Measurements from ENCODE around the gene KDM4C. TPM values are rescaled to one million over a fixed set of nuclear protein-coding genes. Genes with fewer than 3 reads are reported as not detected.

The KDM4C gene
- polyA plus RNA-seq, 2 of the 4 experiments (the other 2 are of a cell fraction): 9.6 to 15.6 TPM

DNA sequence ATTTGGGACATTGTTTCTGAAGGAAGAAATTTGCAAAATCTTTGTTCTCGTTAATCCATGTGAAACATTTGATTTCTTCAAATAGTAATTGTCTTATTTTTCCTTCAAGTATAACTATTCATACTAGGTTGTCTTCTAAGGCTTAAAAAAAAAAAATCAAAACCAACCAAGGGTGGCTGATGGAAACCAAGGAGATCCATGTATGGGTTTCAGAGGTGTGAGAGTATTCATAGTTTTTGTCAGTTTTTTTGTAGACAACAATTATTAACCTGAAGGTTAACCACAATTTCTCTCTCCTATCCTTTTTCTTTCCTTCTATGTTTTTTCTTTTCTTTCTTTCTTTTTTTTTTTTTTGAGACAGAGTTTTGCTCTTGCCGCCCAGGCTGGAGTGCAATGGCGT, 35.4 kb downstream of the KDM4C start:
- DNase-seq (ENCODE audit: low read depth in 1 of 2, low spot score in 1 of 2) (no peak), ATAC-seq (no peak), FAIRE-seq (no peak)
- H3K4me3 ChIP-seq: no peak overlapping the region
- WGBS (ENCODE audit: missing lambda C conversion rate): 99% methylated on average over 3 of the region's 3 CpGs
- peaks cover 20% of the 10 kb centered on the region for H3K4me1 ChIP-seq
- no peaks in the 10 kb centered on the region for H3K9me3 ChIP-seq
- no peak for TF ChIP-seq HMGXB4 (CRISPR knock-in tag; IDR thresholded peaks at IDR 0.05; ENCODE audit: borderline replicate concordance)
- no peak for TF ChIP-seq RFX5 (IDR thresholded peaks at IDR 0.05)
- TF ChIP-seq FOSB (CRISPR knock-in tag; IDR thresholded peaks at IDR 0.05): no peak
- no peak for TF ChIP-seq FOXS1 (CRISPR knock-in tag; IDR thresholded peaks at IDR 0.05)
- no peak for TF ChIP-seq TFCP2L1 (CRISPR knock-in tag; IDR thresholded peaks at IDR 0.05)
- no peak for TF ChIP-seq RARB (CRISPR knock-in tag; IDR thresholded peaks at IDR 0.05)
- no peak for TF ChIP-seq MAFK (IDR thresholded peaks at IDR 0.05; ENCODE audit: partially characterized antibody)
- no peak for TF ChIP-seq BHLHE40 (IDR thresholded peaks at IDR 0.05; ENCODE audit: low read depth, low read length)
- CTCF ChIA-PET: no interaction called here
- POLR2A ChIA-PET: no interaction called here
- no peak overlapping the region for H3K4me2 ChIP-seq
- no peak overlapping the region for H3K27ac ChIP-seq

- WGBS (ENCODE audit: missing lambda C conversion rate): 93% methylated on average over 1 of the region's 1 CpG
- H3K4me2 ChIP-seq: no peak overlapping the region
- ATAC-seq: no peak
- TF ChIP-seq FOXS1 (CRISPR knock-in tag; IDR thresholded peaks at IDR 0.05) (no peak), RCOR1 (IDR thresholded peaks at IDR 0.05; ENCODE audit: low read depth, low read length) (no peak), HOXB13 (CRISPR knock-in tag; IDR thresholded peaks at IDR 0.05; ENCODE audit: low read depth) (no peak), POLR2AphosphoS2 (conservative IDR thresholded peaks at IDR 0.05; ENCODE audit: low read length) (no peak)
- no peaks in the 10 kb centered on the region for H3K9me3 ChIP-seq
- DNase-seq (ENCODE audit: low read depth in 1 of 2, low spot score in 1 of 2): no peak
- CTCF ChIA-PET: no interaction called here
- H3K4me1 ChIP-seq: peaks cover 8% of the 10 kb centered on the region
- H3K27ac ChIP-seq: peak overlapping the region in 1 of 2 experiments; percentile 32; a peak in 1 of 6 replicates
- no peak overlapping the region for H3K4me3 ChIP-seq
- no peak for FAIRE-seq
- POLR2A ChIA-PET: no interaction called here
Observed at GRCh38 chr9:6794936-6795335, 37.2 kb downstream of the KDM4C start.

DNA sequence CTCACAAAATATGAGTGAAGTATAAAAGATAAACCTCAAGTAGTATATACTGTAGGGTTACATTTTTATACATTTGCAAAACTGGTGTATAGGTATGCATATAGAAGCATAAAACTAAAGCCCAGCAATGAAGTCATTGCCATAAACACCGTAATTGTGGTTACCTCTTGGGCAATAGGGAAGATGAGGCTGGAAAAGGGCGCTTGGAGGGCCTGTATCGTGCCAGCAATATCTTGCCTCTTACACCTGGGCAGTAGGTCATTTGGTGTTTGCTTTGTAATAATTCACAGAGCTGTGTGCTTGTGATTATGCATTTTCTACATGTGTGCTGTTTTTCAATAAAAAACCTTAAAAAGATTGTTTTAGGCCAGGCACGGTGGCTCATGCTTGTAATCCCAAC, 45.2 kb downstream of the KDM4C start:
- ChIA-PET POLR2A (no interaction called here), CTCF (interaction anchor here (1.5 kb wide), 1 partner anchor 24 kb away, joined by 5 read pairs; no protein-coding TSS in a partner anchor)
- no peak for DNase-seq (ENCODE audit: low read depth in 1 of 2, low spot score in 1 of 2)
- 95% methylated on average over 4 of the region's 4 CpGs for WGBS (ENCODE audit: missing lambda C conversion rate)
- no peaks in the 10 kb centered on the region for H3K9me3 ChIP-seq
- no peak overlapping the region for H3K27ac ChIP-seq
- TF ChIP-seq CHD4 (IDR thresholded peaks at IDR 0.05; ENCODE audit: borderline replicate concordance) (no peak), FOXS1 (CRISPR knock-in tag; IDR thresholded peaks at IDR 0.05) (no peak), JUNB (IDR thresholded peaks at IDR 0.05) (no peak), ZSCAN20 (CRISPR knock-in tag; IDR thresholded peaks at IDR 0.05) (no peak), REST (IDR thresholded peaks at IDR 0.05) (no peak), HOXB5 (CRISPR knock-in tag; IDR thresholded peaks at IDR 0.05) (no peak), RAD21 (conservative IDR thresholded peaks at IDR 0.05 in 1 of 2, IDR thresholded peaks at IDR 0.05 in 1 of 2) (no peak), ZNF302 (CRISPR knock-in tag; IDR thresholded peaks at IDR 0.05) (no peak), ATOH8 (CRISPR knock-in tag; IDR thresholded peaks at IDR 0.05; ENCODE audit: low read depth) (no peak), EHMT2 (IDR thresholded peaks at IDR 0.05; ENCODE audit: low read depth) (no peak), GATA3 (IDR thresholded peaks at IDR 0.05; ENCODE audit: borderline replicate concordance) (no peak), FOSB (CRISPR knock-in tag; IDR thresholded peaks at IDR 0.05) (no peak), CBX2 (IDR thresholded peaks at IDR 0.05; ENCODE audit: borderline replicate concordance, low read depth) (no peak), RARB (CRISPR knock-in tag; IDR thresholded peaks at IDR 0.05) (no peak), HMGXB4 (CRISPR knock-in tag; IDR thresholded peaks at IDR 0.05; ENCODE audit: borderline replicate concordance) (no peak)
- TF ChIP-seq, protein P1, sequence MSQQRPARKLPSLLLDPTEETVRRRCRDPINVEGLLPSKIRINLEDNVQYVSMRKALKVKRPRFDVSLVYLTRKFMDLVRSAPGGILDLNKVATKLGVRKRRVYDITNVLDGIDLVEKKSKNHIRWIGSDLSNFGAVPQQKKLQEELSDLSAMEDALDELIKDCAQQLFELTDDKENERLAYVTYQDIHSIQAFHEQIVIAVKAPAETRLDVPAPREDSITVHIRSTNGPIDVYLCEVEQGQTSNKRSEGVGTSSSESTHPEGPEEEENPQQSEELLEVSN (IDR thresholded peaks at IDR 0.05; ENCODE audit: borderline replicate concordance, low read depth): no peak
- no peak overlapping the region for H3K4me2 ChIP-seq
- FAIRE-seq: no peak
- no peak for ATAC-seq
- H3K4me1 ChIP-seq: no peaks in the 10 kb centered on the region
- no peak overlapping the region for H3K4me3 ChIP-seq

Measured in A549 (cell line).